Measurements from ENCODE around the gene TULP1. TPM values are rescaled to one million over a fixed set of nuclear protein-coding genes. Genes with fewer than 3 reads are reported as not detected.

Gene TULP1
- total and polyA plus RNA-seq, 2 of the 4 experiments (the other 2 are of a cell fraction), result not detected

- TF ChIP-seq SMC3 (IDR thresholded peaks at IDR 0.05; ENCODE audit: low read depth, low read length) (no peak), RAD21 (IDR thresholded peaks at IDR 0.05; ENCODE audit: low read length) (no peak), RCOR1 (IDR thresholded peaks at IDR 0.05; ENCODE audit: insufficient replicate concordance, low read length) (no peak), RFX5 (IDR thresholded peaks at IDR 0.05; ENCODE audit: low read depth, low read length) (no peak), CHD1 (IDR thresholded peaks at IDR 0.05; ENCODE audit: low read depth, low read length) (no peak), CEBPB (IDR thresholded peaks at IDR 0.05; ENCODE audit: low read depth, low read length) (no peak), MAZ (IDR thresholded peaks at IDR 0.05; ENCODE audit: borderline replicate concordance, low read depth, low read length) (no peak), BHLHE40 (IDR thresholded peaks at IDR 0.05; ENCODE audit: low read depth, low read length) (no peak), MAFK (IDR thresholded peaks at IDR 0.05; ENCODE audit: low read depth, low read length) (no peak), FOS (IDR thresholded peaks at IDR 0.05; ENCODE audit: low read depth, low read length) (no peak), MXI1 (IDR thresholded peaks at IDR 0.05; ENCODE audit: borderline replicate concordance, low read depth, low read length) (no peak), POLR2A (IDR thresholded peaks at IDR 0.05; ENCODE audit: low read depth, low read length) (no peak)
- TF ChIP-seq, protein P1, sequence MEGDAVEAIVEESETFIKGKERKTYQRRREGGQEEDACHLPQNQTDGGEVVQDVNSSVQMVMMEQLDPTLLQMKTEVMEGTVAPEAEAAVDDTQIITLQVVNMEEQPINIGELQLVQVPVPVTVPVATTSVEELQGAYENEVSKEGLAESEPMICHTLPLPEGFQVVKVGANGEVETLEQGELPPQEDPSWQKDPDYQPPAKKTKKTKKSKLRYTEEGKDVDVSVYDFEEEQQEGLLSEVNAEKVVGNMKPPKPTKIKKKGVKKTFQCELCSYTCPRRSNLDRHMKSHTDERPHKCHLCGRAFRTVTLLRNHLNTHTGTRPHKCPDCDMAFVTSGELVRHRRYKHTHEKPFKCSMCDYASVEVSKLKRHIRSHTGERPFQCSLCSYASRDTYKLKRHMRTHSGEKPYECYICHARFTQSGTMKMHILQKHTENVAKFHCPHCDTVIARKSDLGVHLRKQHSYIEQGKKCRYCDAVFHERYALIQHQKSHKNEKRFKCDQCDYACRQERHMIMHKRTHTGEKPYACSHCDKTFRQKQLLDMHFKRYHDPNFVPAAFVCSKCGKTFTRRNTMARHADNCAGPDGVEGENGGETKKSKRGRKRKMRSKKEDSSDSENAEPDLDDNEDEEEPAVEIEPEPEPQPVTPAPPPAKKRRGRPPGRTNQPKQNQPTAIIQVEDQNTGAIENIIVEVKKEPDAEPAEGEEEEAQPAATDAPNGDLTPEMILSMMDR (conservative IDR thresholded peaks at IDR 0.05; ENCODE audit: low read depth, low read length), result no peak
- TF ChIP-seq, protein P2, sequence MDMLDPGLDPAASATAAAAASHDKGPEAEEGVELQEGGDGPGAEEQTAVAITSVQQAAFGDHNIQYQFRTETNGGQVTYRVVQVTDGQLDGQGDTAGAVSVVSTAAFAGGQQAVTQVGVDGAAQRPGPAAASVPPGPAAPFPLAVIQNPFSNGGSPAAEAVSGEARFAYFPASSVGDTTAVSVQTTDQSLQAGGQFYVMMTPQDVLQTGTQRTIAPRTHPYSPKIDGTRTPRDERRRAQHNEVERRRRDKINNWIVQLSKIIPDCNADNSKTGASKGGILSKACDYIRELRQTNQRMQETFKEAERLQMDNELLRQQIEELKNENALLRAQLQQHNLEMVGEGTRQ (IDR thresholded peaks at IDR 0.05; ENCODE audit: low read depth, low read length), result no peak
- no peak overlapping the region for H2BK120ac ChIP-seq (ENCODE audit: low read depth, low read length)
- H3K4me3 ChIP-seq (ENCODE audit: insufficient read depth, low read depth, low read length), result no peak overlapping the region
- in situ Hi-C loops (cut with MboI; ENCODE audit: low sequenced_read_pairs), result loop anchor here (25.0 kb wide), 1 partner anchor 423 kb away; no protein-coding TSS in a partner anchor
- H3K14ac ChIP-seq (replicated peaks; ENCODE audit: low read depth, low read length), result no peak overlapping the region
- no peak for ATAC-seq (ENCODE audit: low read depth)
- no peak for DNase-seq
- no peak overlapping the region for H3K18ac ChIP-seq (ENCODE audit: low read depth, low read length)
- no peak overlapping the region for H3K4ac ChIP-seq (ENCODE audit: low read depth, low read length)
- peaks cover 27% of the 10 kb centered on the region for H3K27me3 ChIP-seq (ENCODE audit: control insufficient read depth, insufficient read depth, low read length)
- dilution Hi-C loops (cut with HindIII; ENCODE audit: low sequenced_read_pairs, unreplicated experiment), result no loop called here
- no TSS peak for BruUV-seq (replicated peaks)
- no peak overlapping the region for H2BK5ac ChIP-seq (ENCODE audit: low read depth, low read length, poor library complexity, severe bottlenecking)
- no peak overlapping the region for H4K91ac ChIP-seq (ENCODE audit: insufficient read depth, low read depth, low read length)
- no peaks in the 10 kb centered on the region for H4K20me1 ChIP-seq (ENCODE audit: insufficient read depth, low read length)
- WGBS, 2 experiments (ENCODE audit: extremely low coverage in 2 of 2, insufficient read length in 1 of 2), result no CpG with 5 or more reads among the region's 3 CpGs
- ChIA-PET CTCF (interaction anchor here (1.0 kb wide), 1 partner anchor 13 kb away, joined by 3 read pairs; no protein-coding TSS in a partner anchor), POLR2A (ENCODE audit: unreplicated experiment) (no interaction called here)
- H3K9ac ChIP-seq (ENCODE audit: low read depth, low read length), result no peak overlapping the region
- peaks cover 2% of the 10 kb centered on the region; the same call in 1 of the 2 replicates for H3K9me3 ChIP-seq (ENCODE audit: control insufficient read depth, insufficient read depth, low read length)
- no peaks in the 10 kb centered on the region for H3K36me3 ChIP-seq (ENCODE audit: control insufficient read depth, insufficient read depth, low read length)
- no peak overlapping the region for H2BK20ac ChIP-seq (ENCODE audit: low read depth, low read length)
- H4K5ac ChIP-seq (ENCODE audit: low read depth, low read length), result no peak overlapping the region
- H3K56ac ChIP-seq (ENCODE audit: extremely low read depth, insufficient read depth, low read length), result no peak overlapping the region
- no peak overlapping the region for H2AK5ac ChIP-seq (ENCODE audit: low read depth, low read length)
- no peak overlapping the region for H2BK15ac ChIP-seq (ENCODE audit: low read depth, low read length)
- no peaks in the 10 kb centered on the region for H3K9me1 ChIP-seq (ENCODE audit: insufficient read depth, low read length)
- no peak overlapping the region for H2AFZ ChIP-seq (replicated peaks; ENCODE audit: low read length, poor library complexity)
- H3K27ac ChIP-seq (ENCODE audit: insufficient read depth, low read length), result no peak overlapping the region
- H3K23ac ChIP-seq (ENCODE audit: low read depth, low read length), result no peak overlapping the region
- no peaks in the 10 kb centered on the region for H3K4me1 ChIP-seq (ENCODE audit: control insufficient read depth, insufficient read depth, low read length)
- no peak overlapping the region for H3K4me2 ChIP-seq (ENCODE audit: low read depth, low read length)
- H2AK9ac ChIP-seq (replicated peaks; ENCODE audit: low read depth, low read length, poor library complexity), result no peak overlapping the region
- no peaks in the 10 kb centered on the region for H3K79me1 ChIP-seq (ENCODE audit: low read depth in 1 of 2, low read length in 2 of 2)
- intact Hi-C loops (cut with micrococcal nuclease), result no loop called here
- no peak overlapping the region for H4K8ac ChIP-seq (ENCODE audit: low read depth in 2 of 2, low read length in 2 of 2)
Measured at GRCh38 chr6:35539223-35539622, 26.5 kb upstream of the TULP1 start.

Data from IMR-90 (cell line).